Measurements from ENCODE around the gene KAT7. TPM values are rescaled to one million over a fixed set of nuclear protein-coding genes. Genes with fewer than 3 reads are reported as not detected.

Gene KAT7
- total and polyA plus RNA-seq, 2 of the 8 experiments (the other 6 are each of a cell fraction or from before 2014, with no cell fraction given): 90.9 to 139 TPM

GRCh38 chr17:49861150-49861884 is 72.8 kb downstream of the KAT7 start (continued):
- TF ChIP-seq E2F6 (IDR thresholded peaks at IDR 0.05) (peak; percentile 25; the same call in 1 of the 2 replicates), HDAC6 (IDR thresholded peaks at IDR 0.05; ENCODE audit: low read depth, low read length) (no peak), RAD21 (IDR thresholded peaks at IDR 0.05 in 1 of 2, conservative IDR thresholded peaks at IDR 0.05 in 1 of 2; ENCODE audit: low read depth in 2 of 2, low read length in 2 of 2) (peak; percentile 97), NANOG (IDR thresholded peaks at IDR 0.05; ENCODE audit: insufficient read depth, low read depth, low read length, poor library complexity, severe bottlenecking) (peak; percentile 11), BACH1 (IDR thresholded peaks at IDR 0.05; ENCODE audit: low read length) (no peak)

All from H1 (cell line).